H9 (cell line): ENCODE measurements around the gene APOBEC3A. TPM values are rescaled to one million over a fixed set of nuclear protein-coding genes. Genes with fewer than 3 reads are reported as not detected.
A peak's percentile ranks its signal among the peaks of the same experiment; 100 is the strongest.

Experiments
- DNase-seq: peaks from one replicate; pipeline ENCODE4 v3.0.0-alpha.2; 2017
- H2AFZ ChIP-seq: one replicate; pipeline ENCODE4 v1.6.1; 2013; ENCODE audit warnings: mild to moderate bottlenecking, low read length, control low read depth, moderate library complexity
- H2AK5ac ChIP-seq: 2 replicates; pipeline ENCODE4 v1.6.1; 2013; ENCODE audit warnings: low read length, control low read depth, mixed read lengths; ENCODE audit not compliant: insufficient read length
- H2BK120ac ChIP-seq: one replicate; pipeline ENCODE4 v1.6.1; 2013; ENCODE audit warnings: low read depth, mild to moderate bottlenecking, low read length, control low read depth, inconsistent platforms; ENCODE audit not compliant: poor library complexity, severe bottlenecking
- H2BK12ac ChIP-seq: 2 replicates; pipeline ENCODE4 v1.6.1; 2013; ENCODE audit warnings: low read length, control low read depth, mixed read lengths, low read depth; ENCODE audit not compliant: insufficient read length
- H2BK15ac ChIP-seq: 2 replicates; pipeline ENCODE4 v1.6.1; 2013; ENCODE audit warnings: low read depth, low read length, control low read depth
- H2BK20ac ChIP-seq: one replicate; pipeline ENCODE4 v1.6.1; 2013; ENCODE audit warnings: low read depth, mild to moderate bottlenecking, low read length, control low read depth, inconsistent platforms; ENCODE audit not compliant: poor library complexity, severe bottlenecking
- H2BK5ac ChIP-seq: 2 replicates; pipeline ENCODE4 v1.6.1; 2013; ENCODE audit warnings: low read length, control low read depth, mixed read lengths; ENCODE audit not compliant: insufficient read length
- H3K14ac ChIP-seq: 2 replicates; pipeline ENCODE4 v1.6.1; 2013; ENCODE audit warnings: low read length, control low read depth; ENCODE audit not compliant: insufficient read depth
- H3K18ac ChIP-seq: 2 replicates; pipeline ENCODE4 v1.6.1; 2013; ENCODE audit warnings: low read depth, mild to moderate bottlenecking, mixed read lengths, low read length, control low read depth; ENCODE audit not compliant: insufficient read length
- H3K23ac ChIP-seq: 2 replicates; pipeline ENCODE4 v1.6.1; 2013; ENCODE audit warnings: low read length, control low read depth, mixed read lengths, low read depth; ENCODE audit not compliant: insufficient read length
- H3K23me2 ChIP-seq: 2 replicates; pipeline ENCODE4 v1.6.1; 2013; ENCODE audit warnings: low read depth, mild to moderate bottlenecking, mixed read lengths, low read length, control low read depth; ENCODE audit not compliant: insufficient read length, poor library complexity, severe bottlenecking
- H3K27ac ChIP-seq: 2 replicates; pipeline ENCODE4 v1.5.1; 2013; ENCODE audit warnings: low read length, control low read depth, mixed read lengths, low read depth; ENCODE audit not compliant: insufficient read length
- H3K27me3 ChIP-seq: 2 replicates; pipeline ENCODE4 v1.6.1; 2013; ENCODE audit warnings: low read length, control low read depth, inconsistent platforms; ENCODE audit not compliant: insufficient read depth
- H3K4ac ChIP-seq: 2 replicates; pipeline ENCODE4 v1.6.1; 2013; ENCODE audit warnings: low read depth, mild to moderate bottlenecking, control low read depth, inconsistent platforms, low read length, moderate library complexity
- H3K4me1 ChIP-seq: 2 replicates; pipeline ENCODE4 v1.6.1; 2013; ENCODE audit warnings: low read length, control low read depth, inconsistent platforms; ENCODE audit not compliant: insufficient read depth
- H3K4me2 ChIP-seq: 2 replicates; pipeline ENCODE4 v1.6.1; 2013; ENCODE audit warnings: low read length, control low read depth, mixed read lengths; ENCODE audit not compliant: insufficient read length, insufficient read depth
- H3K56ac ChIP-seq: 2 replicates; pipeline ENCODE4 v1.6.1; 2013; ENCODE audit warnings: low read depth, mild to moderate bottlenecking, mixed read lengths, low read length, control low read depth; ENCODE audit not compliant: insufficient read length
- H3K79me1 ChIP-seq: 2 replicates; pipeline ENCODE4 v1.6.1; 2013; ENCODE audit warnings: low read depth, mild to moderate bottlenecking, moderate library complexity, low read length, control low read depth, inconsistent platforms; ENCODE audit not compliant: insufficient read depth, poor library complexity, severe bottlenecking
- H3K79me2 ChIP-seq: 2 replicates; pipeline ENCODE4 v1.6.1; 2013; ENCODE audit warnings: low read length, control low read depth, inconsistent platforms; ENCODE audit not compliant: insufficient read depth
- H3K9ac ChIP-seq: 2 replicates; pipeline ENCODE4 v1.6.1; 2013; ENCODE audit warnings: low read length, control low read depth, mixed read lengths; ENCODE audit not compliant: insufficient read length; ENCODE audit errors: extremely low read depth
- H3K9me3 ChIP-seq: one replicate; pipeline ENCODE4 v1.6.1; 2013; ENCODE audit warnings: low read depth, low read length, inconsistent platforms; ENCODE audit not compliant: control insufficient read depth
- H3T11ph ChIP-seq: one replicate; pipeline ENCODE4 v1.6.1; 2013; ENCODE audit warnings: mild to moderate bottlenecking, low read length, control low read depth, inconsistent platforms
- H4K20me1 ChIP-seq: one replicate; pipeline ENCODE4 v1.6.1; 2013; ENCODE audit not compliant: control insufficient read depth, insufficient read length, insufficient read depth
- H4K5ac ChIP-seq: 2 replicates; pipeline ENCODE4 v1.6.1; 2013; ENCODE audit warnings: low read depth, mild to moderate bottlenecking, mixed read lengths, low read length, control low read depth; ENCODE audit not compliant: insufficient read length
- H4K8ac ChIP-seq: replicated peaks from 2 replicates; pipeline ENCODE4 v1.6.1; 2013; ENCODE audit warnings: low read length, control low read depth, mixed read lengths, low read depth; ENCODE audit not compliant: insufficient read length
- H4K91ac ChIP-seq: 2 replicates; pipeline ENCODE4 v1.6.1; 2013; ENCODE audit warnings: low read depth, mild to moderate bottlenecking, moderate library complexity, mixed read lengths, low read length, control low read depth; ENCODE audit not compliant: insufficient read length
- H3K27ac Mint-ChIP-seq, 3 experiments: 2 replicates in 2 of 3; 3 replicates in 1 of 3; pipeline ENCODE4 v1.8.0; 2020 to 2021; ENCODE audit warnings: mixed read lengths in 3 of 3, mild to moderate bottlenecking in 1 of 3, moderate library complexity in 1 of 3
- H3K27me3 Mint-ChIP-seq: 2 replicates; pipeline ENCODE4 v1.8.0; 2021; ENCODE audit warnings: low read depth, mild to moderate bottlenecking, moderate library complexity, mixed read lengths
- H3K36me3 Mint-ChIP-seq, 3 experiments: 2 replicates in 2 of 3; 3 replicates in 1 of 3; pipeline ENCODE4 v1.8.0; 2020 to 2021; ENCODE audit warnings: low read depth in 3 of 3, mixed read lengths in 3 of 3; ENCODE audit not compliant: insufficient read depth in 1 of 3
- H3K4me1 Mint-ChIP-seq, 2 experiments: 2 replicates each; pipeline ENCODE4 v1.8.0; 2020; ENCODE audit warnings: mixed read lengths in 2 of 2
- H3K4me3 Mint-ChIP-seq, 2 experiments: 2 replicates in 1 of 2; 3 replicates in 1 of 2; pipeline ENCODE4 v1.8.0; 2020 to 2021; ENCODE audit warnings: mild to moderate bottlenecking in 2 of 2, mixed read lengths in 2 of 2, moderate library complexity in 1 of 2
- H3K9me3 Mint-ChIP-seq, 2 experiments: 2 replicates in 1 of 2; 3 replicates in 1 of 2; pipeline ENCODE4 v1.8.0; 2020; ENCODE audit warnings: mild to moderate bottlenecking in 2 of 2, mixed read lengths in 2 of 2, moderate library complexity in 1 of 2
- WGBS: extraction: QIAGEN DNeasy Blood & Tissue Kit; methylation state at CpG from one replicate; pipeline ENCODE4 v1.1.7; 2013; ENCODE audit warnings: missing lambda C conversion rate, low lambda C conversion rate, mixed read lengths; ENCODE audit not compliant: insufficient read length; ENCODE audit errors: extremely low coverage; 5-methylcytosine and 5-hydroxymethylcytosine counted together
- total RNA-seq: library from RNA; stranded (reverse); gene quantifications from 2 replicates; pipeline ENCODE4 v1.2.1, GENCODE V29; 2021
- TF ChIP-seq, protein P1 (sequence below): fragments of 200-600 bp; sonication (generic); conservative IDR thresholded peaks from 3 replicates; pipeline ENCODE4 v1.8.0; 2021; ENCODE audit warnings: antibody characterized with exemption, mild to moderate bottlenecking

APOBEC3A gene
- total RNA-seq, 1 experiment from 2014 or later: not detected

DNA sequence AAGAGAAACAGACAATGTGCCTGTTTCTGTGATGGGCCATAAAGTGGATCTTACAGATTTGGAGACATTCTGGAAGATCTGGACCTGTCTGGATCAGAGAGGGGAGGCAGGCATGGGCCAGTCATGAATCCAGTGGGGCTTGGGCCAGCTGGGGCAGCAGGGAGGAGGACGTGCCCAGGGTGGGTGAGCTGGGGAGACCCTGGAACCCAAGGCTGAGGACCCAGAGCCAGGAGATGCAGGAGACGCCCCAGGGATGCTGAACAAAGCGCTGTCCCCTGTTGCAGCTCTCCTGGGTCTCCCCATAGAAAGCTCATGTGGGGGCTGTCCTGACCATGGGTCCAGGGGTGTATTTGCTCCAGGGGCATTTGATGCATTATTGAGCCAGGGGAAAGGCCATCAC, 1.5 kb upstream of the APOBEC3A start:
- no peak overlapping the region for H2BK20ac ChIP-seq
- TF ChIP-seq, protein P1, sequence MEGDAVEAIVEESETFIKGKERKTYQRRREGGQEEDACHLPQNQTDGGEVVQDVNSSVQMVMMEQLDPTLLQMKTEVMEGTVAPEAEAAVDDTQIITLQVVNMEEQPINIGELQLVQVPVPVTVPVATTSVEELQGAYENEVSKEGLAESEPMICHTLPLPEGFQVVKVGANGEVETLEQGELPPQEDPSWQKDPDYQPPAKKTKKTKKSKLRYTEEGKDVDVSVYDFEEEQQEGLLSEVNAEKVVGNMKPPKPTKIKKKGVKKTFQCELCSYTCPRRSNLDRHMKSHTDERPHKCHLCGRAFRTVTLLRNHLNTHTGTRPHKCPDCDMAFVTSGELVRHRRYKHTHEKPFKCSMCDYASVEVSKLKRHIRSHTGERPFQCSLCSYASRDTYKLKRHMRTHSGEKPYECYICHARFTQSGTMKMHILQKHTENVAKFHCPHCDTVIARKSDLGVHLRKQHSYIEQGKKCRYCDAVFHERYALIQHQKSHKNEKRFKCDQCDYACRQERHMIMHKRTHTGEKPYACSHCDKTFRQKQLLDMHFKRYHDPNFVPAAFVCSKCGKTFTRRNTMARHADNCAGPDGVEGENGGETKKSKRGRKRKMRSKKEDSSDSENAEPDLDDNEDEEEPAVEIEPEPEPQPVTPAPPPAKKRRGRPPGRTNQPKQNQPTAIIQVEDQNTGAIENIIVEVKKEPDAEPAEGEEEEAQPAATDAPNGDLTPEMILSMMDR: no peak
- H2BK5ac ChIP-seq: no peak overlapping the region
- no peak overlapping the region for H3K4me3 Mint-ChIP-seq
- H3K4me2 ChIP-seq: no peak overlapping the region
- H3K56ac ChIP-seq: no peak overlapping the region
- H3K4ac ChIP-seq: no peak overlapping the region
- H3K4me1 Mint-ChIP-seq: peaks cover 3 to 4% of the 10 kb centered on the region in 2 experiments; a peak in 3 of 4 replicates
- H2AFZ ChIP-seq: no peak overlapping the region
- no peaks in the 10 kb centered on the region for H3K27me3 ChIP-seq
- H4K20me1 ChIP-seq: no peaks in the 10 kb centered on the region
- H3K27ac ChIP-seq: no peak overlapping the region
- no peak overlapping the region for H2BK15ac ChIP-seq
- no peaks in the 10 kb centered on the region for H3K9me3 ChIP-seq
- H3K36me3 Mint-ChIP-seq: no peaks in the 10 kb centered on the region
- no peaks in the 10 kb centered on the region for H3K79me1 ChIP-seq
- H3K27ac Mint-ChIP-seq: 0 out of 7 replicates have a peak overlapping the region, but pooled peaks of 2 of the 3 experiments have one; percentile 17 to 40
- no peak overlapping the region for H2AK5ac ChIP-seq
- no peaks in the 10 kb centered on the region for H3K23me2 ChIP-seq
- no peak overlapping the region for H2BK12ac ChIP-seq
- no peak overlapping the region for H4K5ac ChIP-seq
- no peaks in the 10 kb centered on the region for H3K79me2 ChIP-seq
- no peak overlapping the region for H3K9ac ChIP-seq
- H3K9me3 Mint-ChIP-seq: no peaks in the 10 kb centered on the region
- H3K14ac ChIP-seq: no peak overlapping the region
- H3T11ph ChIP-seq: no peak overlapping the region
- no peaks in the 10 kb centered on the region for H3K4me1 ChIP-seq
- H4K91ac ChIP-seq: no peak overlapping the region
- no CpG with 5 or more reads among the region's 3 CpGs for WGBS
- H2BK120ac ChIP-seq: no peak overlapping the region
- no peak overlapping the region for H3K18ac ChIP-seq
- no peak for DNase-seq
- H3K23ac ChIP-seq: no peak overlapping the region
- no peak overlapping the region for H4K8ac ChIP-seq
- peaks cover 26% of the 10 kb centered on the region for H3K27me3 Mint-ChIP-seq
